SK-N-SH treated with all-trans-retinoic acid at 6 μM for 48 hours (cell line): ENCODE data around the gene C11orf97.
"Not testable (repeated sequence)": the region's sequence is repeated elsewhere in the genome, so short reads cannot be mapped to it uniquely, and the experiment has no call there.

Source experiments
- ATAC-seq: fragments of 200-7000 bp; cut with Tn5 transposase; 3 replicates; pipeline ENCODE4 v1.9.1; 2020; ENCODE audit warnings: mild to moderate bottlenecking, moderate library complexity
- BACH2 ChIP-seq: fragments of 250-450 bp; sonication (Bioruptor Pico); IDR thresholded peaks from 2 replicates; pipeline ENCODE4 v1.9.0; 2021; ENCODE audit warnings: mild to moderate bottlenecking, borderline replicate concordance
- ESRRG ChIP-seq: fragments of 250-450 bp; sonication (Bioruptor Pico); IDR thresholded peaks from 2 replicates; pipeline ENCODE4 v1.6.1; 2021; ENCODE audit warnings: mild to moderate bottlenecking
- GLIS3 ChIP-seq: fragments of 250-450 bp; sonication (Bioruptor Pico); IDR thresholded peaks from 2 replicates; pipeline ENCODE4 v1.5.0; 2020; ENCODE audit warnings: mild to moderate bottlenecking, moderate library complexity
- ISL1 ChIP-seq: fragments of 250-450 bp; sonication (Bioruptor Pico); IDR thresholded peaks from 2 replicates; pipeline ENCODE4 v2.1.2; 2022; ENCODE audit warnings: mild to moderate bottlenecking, moderate library complexity
- OSR1 ChIP-seq: fragments of 250-450 bp; sonication (Bioruptor Pico); IDR thresholded peaks from 2 replicates; pipeline ENCODE4 v1.8.0; 2022; ENCODE audit warnings: moderate library complexity, mild to moderate bottlenecking, inconsistent platforms
- PATZ1 ChIP-seq: fragments of 250-450 bp; sonication (Bioruptor Pico); IDR thresholded peaks from 2 replicates; pipeline ENCODE4 v1.8.0; 2020; ENCODE audit warnings: mild to moderate bottlenecking, moderate library complexity, borderline replicate concordance
- POU6F1 ChIP-seq: fragments of 250-450 bp; sonication (Bioruptor Pico); IDR thresholded peaks from 2 replicates; pipeline ENCODE4 v1.8.0; 2021; ENCODE audit warnings: low read depth, mild to moderate bottlenecking, moderate library complexity, borderline replicate concordance
- PPARA ChIP-seq: fragments of 250-450 bp; sonication (Bioruptor Pico); IDR thresholded peaks from 2 replicates; pipeline ENCODE4 v1.5.0; 2020; ENCODE audit warnings: mild to moderate bottlenecking, borderline replicate concordance
- RARB ChIP-seq: fragments of 250-450 bp; sonication (Bioruptor Pico); IDR thresholded peaks from 2 replicates; pipeline ENCODE4 v1.8.0; 2021; ENCODE audit warnings: mild to moderate bottlenecking, moderate library complexity
- ZC3H10 ChIP-seq: fragments of 250-450 bp; sonication (Bioruptor Pico); IDR thresholded peaks from 2 replicates; pipeline ENCODE4 v1.5.1; 2021; ENCODE audit warnings: mild to moderate bottlenecking, moderate library complexity
- ZFP3 ChIP-seq: fragments of 250-450 bp; sonication (Bioruptor Pico); IDR thresholded peaks from 2 replicates; pipeline ENCODE4 v1.5.0; 2020; ENCODE audit warnings: mild to moderate bottlenecking, moderate library complexity
- ZFP30 ChIP-seq: fragments of 450-650 bp; formaldehyde crosslinking; IDR thresholded peaks from 2 replicates; pipeline ENCODE4 v1.5.0; 2022; ENCODE audit warnings: mild to moderate bottlenecking, moderate library complexity
- ZNF565 ChIP-seq: fragments of 450-650 bp; formaldehyde crosslinking; conservative IDR thresholded peaks from 2 replicates; pipeline ENCODE4 v1.5.0; 2020; ENCODE audit warnings: low read depth, mild to moderate bottlenecking, moderate library complexity
- ZNF70 ChIP-seq: fragments of 450-650 bp; formaldehyde crosslinking; IDR thresholded peaks from 2 replicates; pipeline ENCODE4 v1.5.0; 2020; ENCODE audit warnings: mild to moderate bottlenecking, moderate library complexity
- ZNF8 ChIP-seq: fragments of 450-650 bp; formaldehyde crosslinking; IDR thresholded peaks from 2 replicates; pipeline ENCODE4 v1.5.0; 2020; ENCODE audit warnings: mild to moderate bottlenecking, moderate library complexity
- TF ChIP-seq, protein P1 (sequence below): fragments of 250-450 bp; sonication (Bioruptor Pico); IDR thresholded peaks from 2 replicates; pipeline ENCODE4 v1.5.1; 2021; ENCODE audit warnings: mild to moderate bottlenecking, moderate library complexity
- TF ChIP-seq, protein P2 (sequence below): fragments of 250-450 bp; sonication (Bioruptor Pico); IDR thresholded peaks from 2 replicates; pipeline ENCODE4 v1.5.0; 2020; ENCODE audit warnings: mild to moderate bottlenecking, moderate library complexity

C11orf97 gene

GRCh38 chr11:94500181-94500580 lies 12.1 kb upstream of the C11orf97 start:
- ATAC-seq, result no peak
- TF ChIP-seq POU6F1 (CRISPR knock-in tag), result no peak
- TF ChIP-seq ZNF8 (CRISPR knock-in tag), result no peak
- no peak for TF ChIP-seq ISL1 (CRISPR knock-in tag)
- TF ChIP-seq PPARA (CRISPR knock-in tag), result no peak

DNA sequence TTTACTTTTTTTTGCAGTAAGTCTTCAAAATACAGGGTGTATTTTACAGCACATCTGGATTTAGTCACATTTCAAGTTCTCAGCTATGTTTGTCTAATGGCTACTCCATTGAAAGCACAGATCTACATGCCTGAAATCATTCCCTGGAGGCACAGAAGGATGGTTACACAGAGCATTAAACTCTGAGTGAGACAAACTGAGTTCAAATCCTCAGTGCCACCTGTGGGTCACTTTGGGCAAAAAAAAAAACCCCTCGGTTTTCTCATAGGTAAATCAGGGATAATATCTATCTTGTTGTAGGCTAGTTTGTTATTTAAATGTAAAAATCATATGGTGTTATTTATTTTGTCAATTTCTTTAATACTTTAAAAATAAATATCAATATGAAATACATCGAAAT lies 10.7 kb upstream of the C11orf97 start:
- no peak for ATAC-seq
- no peak for TF ChIP-seq ESRRG (CRISPR knock-in tag)
- TF ChIP-seq PPARA (CRISPR knock-in tag), result no peak
- no peak for TF ChIP-seq BACH2
- TF ChIP-seq, protein P1, sequence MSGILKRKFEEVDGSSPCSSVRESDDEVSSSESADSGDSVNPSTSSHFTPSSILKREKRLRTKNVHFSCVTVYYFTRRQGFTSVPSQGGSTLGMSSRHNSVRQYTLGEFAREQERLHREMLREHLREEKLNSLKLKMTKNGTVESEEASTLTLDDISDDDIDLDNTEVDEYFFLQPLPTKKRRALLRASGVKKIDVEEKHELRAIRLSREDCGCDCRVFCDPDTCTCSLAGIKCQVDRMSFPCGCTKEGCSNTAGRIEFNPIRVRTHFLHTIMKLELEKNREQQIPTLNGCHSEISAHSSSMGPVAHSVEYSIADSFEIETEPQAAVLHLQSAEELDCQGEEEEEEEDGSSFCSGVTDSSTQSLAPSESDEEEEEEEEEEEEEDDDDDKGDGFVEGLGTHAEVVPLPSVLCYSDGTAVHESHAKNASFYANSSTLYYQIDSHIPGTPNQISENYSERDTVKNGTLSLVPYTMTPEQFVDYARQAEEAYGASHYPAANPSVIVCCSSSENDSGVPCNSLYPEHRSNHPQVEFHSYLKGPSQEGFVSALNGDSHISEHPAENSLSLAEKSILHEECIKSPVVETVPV (CRISPR knock-in tag), result no peak
- no peak for TF ChIP-seq RARB (CRISPR knock-in tag)
- TF ChIP-seq ZNF70, result no peak

DNA sequence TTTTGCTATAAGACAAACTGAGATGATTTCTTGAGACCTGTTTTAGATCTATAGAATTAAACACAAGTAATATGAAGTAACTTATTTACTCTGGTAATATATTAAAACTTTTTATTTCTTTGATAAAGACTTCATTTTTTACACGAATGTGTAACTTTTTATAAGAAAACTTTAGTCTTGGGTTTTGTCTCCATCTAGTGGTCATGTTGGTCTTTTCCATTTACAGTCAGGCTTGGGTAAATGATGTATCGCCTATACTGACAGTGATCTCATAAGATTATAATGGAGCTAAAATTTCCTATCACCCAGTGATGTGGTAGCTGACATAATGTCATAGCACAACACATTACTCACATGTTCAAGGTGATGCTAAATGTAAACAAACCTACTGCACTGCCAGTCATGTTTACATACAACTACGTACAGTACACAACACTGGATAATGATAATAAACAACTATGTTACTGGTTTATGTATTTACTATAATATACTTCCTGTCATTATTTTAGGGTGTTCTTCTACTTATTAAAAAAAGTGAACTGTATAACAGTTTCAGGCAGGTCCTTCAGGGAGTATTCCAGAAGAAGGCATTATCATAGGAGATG lies 7.5 kb upstream of the C11orf97 start:
- ATAC-seq, result peak; percentile 80
- TF ChIP-seq, protein P2, sequence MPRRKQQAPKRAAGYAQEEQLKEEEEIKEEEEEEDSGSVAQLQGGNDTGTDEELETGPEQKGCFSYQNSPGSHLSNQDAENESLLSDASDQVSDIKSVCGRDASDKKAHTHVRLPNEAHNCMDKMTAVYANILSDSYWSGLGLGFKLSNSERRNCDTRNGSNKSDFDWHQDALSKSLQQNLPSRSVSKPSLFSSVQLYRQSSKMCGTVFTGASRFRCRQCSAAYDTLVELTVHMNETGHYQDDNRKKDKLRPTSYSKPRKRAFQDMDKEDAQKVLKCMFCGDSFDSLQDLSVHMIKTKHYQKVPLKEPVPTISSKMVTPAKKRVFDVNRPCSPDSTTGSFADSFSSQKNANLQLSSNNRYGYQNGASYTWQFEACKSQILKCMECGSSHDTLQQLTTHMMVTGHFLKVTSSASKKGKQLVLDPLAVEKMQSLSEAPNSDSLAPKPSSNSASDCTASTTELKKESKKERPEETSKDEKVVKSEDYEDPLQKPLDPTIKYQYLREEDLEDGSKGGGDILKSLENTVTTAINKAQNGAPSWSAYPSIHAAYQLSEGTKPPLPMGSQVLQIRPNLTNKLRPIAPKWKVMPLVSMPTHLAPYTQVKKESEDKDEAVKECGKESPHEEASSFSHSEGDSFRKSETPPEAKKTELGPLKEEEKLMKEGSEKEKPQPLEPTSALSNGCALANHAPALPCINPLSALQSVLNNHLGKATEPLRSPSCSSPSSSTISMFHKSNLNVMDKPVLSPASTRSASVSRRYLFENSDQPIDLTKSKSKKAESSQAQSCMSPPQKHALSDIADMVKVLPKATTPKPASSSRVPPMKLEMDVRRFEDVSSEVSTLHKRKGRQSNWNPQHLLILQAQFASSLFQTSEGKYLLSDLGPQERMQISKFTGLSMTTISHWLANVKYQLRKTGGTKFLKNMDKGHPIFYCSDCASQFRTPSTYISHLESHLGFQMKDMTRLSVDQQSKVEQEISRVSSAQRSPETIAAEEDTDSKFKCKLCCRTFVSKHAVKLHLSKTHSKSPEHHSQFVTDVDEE (CRISPR knock-in tag), result no peak
- TF ChIP-seq PATZ1 (no peak), ESRRG (CRISPR knock-in tag) (no peak)

GRCh38 chr11:94506513-94506912 lies 5.7 kb upstream of the C11orf97 start:
- not testable (repeated sequence) for ATAC-seq

- no peak for ATAC-seq
- TF ChIP-seq BACH2 (no peak), POU6F1 (CRISPR knock-in tag) (no peak), PATZ1 (no peak), ZNF565 (CRISPR knock-in tag) (no peak), ZNF8 (CRISPR knock-in tag) (no peak), ZFP3 (CRISPR knock-in tag) (no peak), OSR1 (CRISPR knock-in tag) (no peak), ZFP30 (CRISPR knock-in tag) (no peak), GLIS3 (no peak), ZC3H10 (CRISPR knock-in tag) (no peak)
- TF ChIP-seq, protein P1 (CRISPR knock-in tag), result no peak
Observed at GRCh38 chr11:94507485-94507884, 4.8 kb upstream of the C11orf97 start.
